ENCODE results near the gene BCOR.

GRCh38 chrX:40084471-40085101 is 13.2 kb downstream of the BCOR start:
- TF ChIP-seq, protein P1, sequence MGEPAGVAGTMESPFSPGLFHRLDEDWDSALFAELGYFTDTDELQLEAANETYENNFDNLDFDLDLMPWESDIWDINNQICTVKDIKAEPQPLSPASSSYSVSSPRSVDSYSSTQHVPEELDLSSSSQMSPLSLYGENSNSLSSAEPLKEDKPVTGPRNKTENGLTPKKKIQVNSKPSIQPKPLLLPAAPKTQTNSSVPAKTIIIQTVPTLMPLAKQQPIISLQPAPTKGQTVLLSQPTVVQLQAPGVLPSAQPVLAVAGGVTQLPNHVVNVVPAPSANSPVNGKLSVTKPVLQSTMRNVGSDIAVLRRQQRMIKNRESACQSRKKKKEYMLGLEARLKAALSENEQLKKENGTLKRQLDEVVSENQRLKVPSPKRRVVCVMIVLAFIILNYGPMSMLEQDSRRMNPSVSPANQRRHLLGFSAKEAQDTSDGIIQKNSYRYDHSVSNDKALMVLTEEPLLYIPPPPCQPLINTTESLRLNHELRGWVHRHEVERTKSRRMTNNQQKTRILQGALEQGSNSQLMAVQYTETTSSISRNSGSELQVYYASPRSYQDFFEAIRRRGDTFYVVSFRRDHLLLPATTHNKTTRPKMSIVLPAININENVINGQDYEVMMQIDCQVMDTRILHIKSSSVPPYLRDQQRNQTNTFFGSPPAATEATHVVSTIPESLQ (CRISPR knock-in tag; conservative IDR thresholded peaks at IDR 0.05): no peak
- TF ChIP-seq, protein P2, sequence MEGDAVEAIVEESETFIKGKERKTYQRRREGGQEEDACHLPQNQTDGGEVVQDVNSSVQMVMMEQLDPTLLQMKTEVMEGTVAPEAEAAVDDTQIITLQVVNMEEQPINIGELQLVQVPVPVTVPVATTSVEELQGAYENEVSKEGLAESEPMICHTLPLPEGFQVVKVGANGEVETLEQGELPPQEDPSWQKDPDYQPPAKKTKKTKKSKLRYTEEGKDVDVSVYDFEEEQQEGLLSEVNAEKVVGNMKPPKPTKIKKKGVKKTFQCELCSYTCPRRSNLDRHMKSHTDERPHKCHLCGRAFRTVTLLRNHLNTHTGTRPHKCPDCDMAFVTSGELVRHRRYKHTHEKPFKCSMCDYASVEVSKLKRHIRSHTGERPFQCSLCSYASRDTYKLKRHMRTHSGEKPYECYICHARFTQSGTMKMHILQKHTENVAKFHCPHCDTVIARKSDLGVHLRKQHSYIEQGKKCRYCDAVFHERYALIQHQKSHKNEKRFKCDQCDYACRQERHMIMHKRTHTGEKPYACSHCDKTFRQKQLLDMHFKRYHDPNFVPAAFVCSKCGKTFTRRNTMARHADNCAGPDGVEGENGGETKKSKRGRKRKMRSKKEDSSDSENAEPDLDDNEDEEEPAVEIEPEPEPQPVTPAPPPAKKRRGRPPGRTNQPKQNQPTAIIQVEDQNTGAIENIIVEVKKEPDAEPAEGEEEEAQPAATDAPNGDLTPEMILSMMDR (CRISPR knock-in tag; IDR thresholded peaks at IDR 0.05): no peak
- TF ChIP-seq POLR2A (IDR thresholded peaks at IDR 0.05; ENCODE audit: insufficient read depth in 1 of 2, low read depth in 2 of 2, low read length in 2 of 2) (no peak), EZH2 (conservative IDR thresholded peaks at IDR 0.05; ENCODE audit: low read depth, low read length) (no peak), ZSCAN29 (CRISPR knock-in tag; conservative IDR thresholded peaks at IDR 0.05) (no peak), MAF1 (CRISPR knock-in tag; IDR thresholded peaks at IDR 0.05; ENCODE audit: borderline replicate concordance) (no peak), NR0B2 (CRISPR knock-in tag; IDR thresholded peaks at IDR 0.05) (no peak), TIGD3 (CRISPR knock-in tag; IDR thresholded peaks at IDR 0.05; ENCODE audit: borderline replicate concordance) (no peak)
